Heart right ventricle (tissue), 16 donors: ENCODE data around the gene UCKL1. TPM values are rescaled to one million over a fixed set of nuclear protein-coding genes. Genes with fewer than 3 reads are reported as not detected.

ENCODE experiments used
- ATAC-seq, 8 donors: fragments of 200-7000 bp; cut with Tn5 transposase; one replicate each; pipeline ENCODE4 v1.9.1; 2020; ENCODE audit warnings: mild to moderate bottlenecking in 8 of 8, moderate library complexity in 8 of 8, moderate number of reproducible peaks in 1 of 8
- DNase-seq, 2 donors: peaks; one replicate each; pipeline ENCODE4 v3.0.0-alpha.2; 2020
- H3K27ac ChIP-seq, 10 donors: fragments of 200-600 bp; sonication (generic) in 2 of 10; one replicate each; pipeline versions ENCODE4 v1.5.0 to v1.8.0; 2020 to 2022; ENCODE audit warnings: mild to moderate bottlenecking in 3 of 10
- H3K27me3 ChIP-seq, 7 donors: fragments of 200-600 bp; one replicate each; pipeline ENCODE4 v1.8.0; 2021 to 2022; ENCODE audit warnings: mild to moderate bottlenecking in 2 of 7
- H3K36me3 ChIP-seq, 9 donors: fragments of 200-600 bp; sonication (generic) in 1 of 9; one replicate each; pipeline versions ENCODE4 v1.5.0 to v1.8.0; 2020 to 2022; ENCODE audit warnings: mild to moderate bottlenecking in 2 of 9
- H3K4me1 ChIP-seq, 9 donors: fragments of 200-600 bp; sonication (generic) in 1 of 9; one replicate each; pipeline versions ENCODE4 v1.5.0 to v1.8.0; 2020 to 2022; ENCODE audit warnings: mild to moderate bottlenecking in 4 of 9
- H3K4me3 ChIP-seq, 10 donors: fragments of 200-600 bp; sonication (generic) in 2 of 10; one replicate each; pipeline versions ENCODE4 v1.5.0 to v1.8.0; 2020 to 2022; ENCODE audit warnings: mild to moderate bottlenecking in 7 of 10, moderate library complexity in 2 of 10
- H3K9me3 ChIP-seq, 11 donors: fragments of 200-600 bp in 10 of 11; sonication (generic) in 2 of 11; one replicate each; pipeline versions ENCODE4 v1.5.0 to v1.8.0; 2013 to 2022; ENCODE audit warnings: mild to moderate bottlenecking in 2 of 11, control low read depth in 1 of 11, moderate library complexity in 1 of 11
- CTCF ChIP-seq, 9 donors: fragments of 200-600 bp; sonication (generic) in 2 of 9; IDR thresholded peaks; one replicate each; pipeline versions ENCODE4 v1.5.0 to v1.8.0; 2021 to 2022; ENCODE audit warnings: antibody characterized with exemption in 9 of 9, mild to moderate bottlenecking in 5 of 9, moderate library complexity in 1 of 9
- WGBS, 2 donors: extraction: QIAGEN DNeasy Blood & Tissue Kit; methylation state at CpG; one replicate each; pipeline ENCODE4 v1.1.7; 2013; ENCODE audit warnings: inconsistent platforms in 1 of 2; 5-methylcytosine and 5-hydroxymethylcytosine counted together
- intact Hi-C, 10 donors: fragments of 100-400 bp; cut with DNase I; formaldehyde crosslinking; loops; one replicate each; pipeline versions ENCODE4 v1.11.1 to v1.14.2; 2022
- polyA plus RNA-seq, 2 donors: library from polyadenylated mRNA; stranded (reverse); fragments of 200-250 nt; gene quantifications; one replicate each; pipeline ENCODE4 v1.2.3, GENCODE V29; 2013
- total RNA-seq, 10 donors: library from RNA; stranded (reverse); fragmentation: NEBNext Ultra II Directional in 3 of 10; extraction: Animal tissue kit (Norgen Biotek cat#: 25700) in 3 of 10; gene quantifications; one replicate each; pipeline versions ENCODE4 v1.2.1 to v1.2.4, GENCODE V29; 2021 to 2023
- donor health status: Arrhythmogenic right ventricular cardiomyopathy.
- donor health status: ischemic (EF 13 %, LVEDD 7.1; RV severe dilation, severe dysfunction).
- donor health status: healthy with polysubstance abuse.
- donor health status: DM: no; HTN: yes; CAD: no.
- donor health status: DM: no; HTN: no; CAD: no.
- donor health status: ischemic (EF 25% LVEDD 6.9; RV normal size, moderate dysfunction).
- donor health status: ischemic (EF 25% LVEDD 5.7; RV mildly dilated, moderate dysfunction).
- donor health status: healthy.
- donor health status: DM: yes; HTN: yes; CAD: no.
- donor health status: Ischemic cardiomyopathy.
- donor health status: ischemic (EF 35%, LVEDD 5.7; RV mildly dilated, moderate dysfunction).
- donor health status: nonischemic (EF 11% LVEDD 7.7; RV severe dilation, severe dysfunction).
- donor health status: DM: yes; HTN: yes; CAD: no.
- donor health status: PGD.
- donor health status: ischemic (EF 29% LVEDD 5.4; RV normal size, mild dysfunction).
- donor health status: nonischemic (EF 23%, LVEDD 6.1; RV moderate dilation, normal function).

Gene UCKL1
- total and polyA plus RNA-seq, 12 donors: 27.3 to 130 (median 40.3) TPM

GRCh38 chr20:63929071-63929470 is 27.1 kb downstream of the UCKL1 start:
- Histone ChIP-seq H3K27me3 (no peaks in the 10 kb centered on the region), H3K4me1 (peaks cover 0 to 28% (median 4%) of the 10 kb centered on the region in 9 donors), H3K4me3 (no peak overlapping the region), H3K9me3 (no peaks in the 10 kb centered on the region), H3K27ac (no peak overlapping the region), H3K36me3 (peaks cover 0 to 93% (median 46%) of the 10 kb centered on the region in 9 donors)
- ATAC-seq (no peak), DNase-seq (no peak)
- intact Hi-C loops: no loop called here
- TF ChIP-seq CTCF (IDR thresholded peaks at IDR 0.05): no peak
- 97 to 98% methylated on average over 26 of the region's 26 CpGs for WGBS, 2 donors

GRCh38 chr20:63926298-63926697 is 29.9 kb downstream of the UCKL1 start:
- TF ChIP-seq CTCF (IDR thresholded peaks at IDR 0.05): no peak
- intact Hi-C loops: no loop called here

GRCh38 chr20:63924241-63924640 is 32.0 kb downstream of the UCKL1 start:
- ATAC-seq (no peak), DNase-seq (no peak)
- WGBS, 2 donors: 73 to 82% methylated on average over 9 of the region's 9 CpGs
- H3K27me3 ChIP-seq: no peaks in the 10 kb centered on the region
- H3K4me3 ChIP-seq: no peak overlapping the region
- H3K27ac ChIP-seq: no peak overlapping the region
- intact Hi-C loops: no loop called here
- H3K4me1 ChIP-seq: peaks cover 0 to 32% (median 6%) of the 10 kb centered on the region in 9 donors
- TF ChIP-seq CTCF (IDR thresholded peaks at IDR 0.05): no peak
- peaks cover 0 to 78% (median 17%) of the 10 kb centered on the region in 9 donors for H3K36me3 ChIP-seq
- no peaks in the 10 kb centered on the region for H3K9me3 ChIP-seq

More at GRCh38 chr20:63926298-63926697, 29.9 kb downstream of the UCKL1 start:
- Histone ChIP-seq H3K9me3 (no peaks in the 10 kb centered on the region), H3K27ac (no peak overlapping the region), H3K4me1 (peaks cover 0 to 40% (median 7%) of the 10 kb centered on the region in 9 donors), H3K36me3 (peaks cover 0 to 85% (median 30%) of the 10 kb centered on the region in 9 donors), H3K27me3 (no peaks in the 10 kb centered on the region), H3K4me3 (no peak overlapping the region)
- WGBS, 2 donors: 70 to 76% methylated on average over 8 of the region's 8 CpGs
- ATAC-seq: no peak
- DNase-seq: no peak

- 58 to 60% methylated on average over 8 of the region's 8 CpGs for WGBS, 2 donors
- Histone ChIP-seq H3K27me3 (no peaks in the 10 kb centered on the region), H3K27ac (no peak overlapping the region), H3K4me3 (no peak overlapping the region), H3K36me3 (peaks cover 0 to 78% (median 11%) of the 10 kb centered on the region in 9 donors), H3K9me3 (no peaks in the 10 kb centered on the region), H3K4me1 (peaks cover 0 to 32% (median 6%) of the 10 kb centered on the region in 9 donors)
- intact Hi-C loops: no loop called here
- no peak for DNase-seq
- ATAC-seq: no peak
- no peak for TF ChIP-seq CTCF (IDR thresholded peaks at IDR 0.05)
These were observed 32.6 kb downstream of the UCKL1 start for GRCh38 chr20:63923651-63924050.
